Fibroblast of lung (primary cell): ENCODE data around the gene MMP11. TPM values are rescaled to one million over a fixed set of nuclear protein-coding genes. Genes with fewer than 3 reads are reported as not detected.

Experiments
- DNase-seq, 2 donors: peaks; one replicate each; pipeline versions ENCODE4 v3.0.0 to v3.0.0-alpha.2; 2010; ENCODE audit warnings: low read depth in 2 of 2
- H2AFZ ChIP-seq: 2 replicates; pipeline ENCODE4 v1.5.1; 2012; ENCODE audit warnings: low read length, control low read depth, inconsistent platforms
- H3K27ac ChIP-seq: 2 replicates; pipeline ENCODE4 v1.5.1; 2011; ENCODE audit warnings: low read length, control low read depth; ENCODE audit not compliant: insufficient read depth
- H3K27me3 ChIP-seq: 2 replicates; pipeline ENCODE4 v1.5.1; 2011; ENCODE audit warnings: mild to moderate bottlenecking, low read length; ENCODE audit not compliant: control insufficient read depth, insufficient read depth
- H3K36me3 ChIP-seq: 2 replicates; pipeline ENCODE4 v1.5.1; 2011; ENCODE audit warnings: low read length; ENCODE audit not compliant: control insufficient read depth, insufficient read depth
- H3K4me1 ChIP-seq: 2 replicates; pipeline ENCODE4 v1.5.1; 2011; ENCODE audit warnings: low read length; ENCODE audit not compliant: control insufficient read depth, insufficient read depth; ENCODE audit errors: extremely low read depth
- H3K4me2 ChIP-seq: 2 replicates; pipeline ENCODE4 v1.5.1; 2011; ENCODE audit warnings: low read length, control low read depth; ENCODE audit not compliant: insufficient read depth; ENCODE audit errors: extremely low read depth
- H3K4me3 ChIP-seq, 4 experiments: fragments of 200-600 bp in 1 of 4; sonication (generic) in 1 of 4; replicated peaks in 1 of 4; 2 replicates each; pipeline ENCODE4 v1.5.1; 2011 to 2016; ENCODE audit warnings: low read length in 4 of 4, low read depth in 3 of 4, mild to moderate bottlenecking in 3 of 4, control low read depth in 2 of 4, inconsistent platforms in 1 of 4, mixed read lengths in 1 of 4; ENCODE audit not compliant: insufficient read depth in 1 of 4; ENCODE audit errors: control extremely low read depth in 1 of 4
- H3K79me2 ChIP-seq: 2 replicates; pipeline ENCODE4 v1.5.1; 2012; ENCODE audit warnings: mild to moderate bottlenecking, low read length, inconsistent platforms; ENCODE audit not compliant: control insufficient read depth, insufficient read depth
- H3K9ac ChIP-seq: 2 replicates; pipeline ENCODE4 v1.5.1; 2011; ENCODE audit warnings: mild to moderate bottlenecking, low read length, control low read depth; ENCODE audit not compliant: insufficient read depth
- H3K9me3 ChIP-seq: 2 replicates; pipeline ENCODE4 v1.5.1; 2012; ENCODE audit warnings: low read depth, low read length; ENCODE audit not compliant: control insufficient read depth, insufficient read depth
- H4K20me1 ChIP-seq: 2 replicates; pipeline ENCODE4 v1.5.1; 2011; ENCODE audit warnings: low read length; ENCODE audit not compliant: control insufficient read depth, insufficient read depth; ENCODE audit errors: extremely low read depth
- CTCF ChIP-seq, 2 donors: IDR thresholded peaks in 1 of 2; conservative IDR thresholded peaks in 1 of 2; 1 replicate in 1 of 2; 2 replicates in 1 of 2; pipeline ENCODE4 v1.5.1; 2011 to 2012; ENCODE audit warnings: low read length in 2 of 2, control low read depth in 1 of 2, inconsistent platforms in 1 of 2, low read depth in 1 of 2, mild to moderate bottlenecking in 1 of 2
- EZH2 ChIP-seq: IDR thresholded peaks from 2 replicates; pipeline ENCODE4 v1.5.1; 2012; ENCODE audit warnings: low read length, control low read depth, mild to moderate bottlenecking; ENCODE audit errors: missing control alignments
- polyA plus RNA-seq, 2 donors: library from polyadenylated mRNA; depleted of rRNA in 1 of 2; stranded (reverse) in 1 of 2; unstranded in 1 of 2; fragments of >200 nt; gene quantifications; 2 replicates each; pipeline ENCODE4 v1.2.1, GENCODE V29; 2011 to 2012; ENCODE audit warnings: missing spikeins in 1 of 2
- total RNA-seq: library from RNA; depleted of rRNA; stranded (reverse); fragments of >200 nt; gene quantifications from 2 replicates; pipeline ENCODE4 v1.2.1, GENCODE V29; 2014

Gene MMP11
- total and polyA plus RNA-seq, 2 donors (not counting 1 experiment from before 2014, with no cell fraction given), result 4.5 to 8.8 TPM

DNA sequence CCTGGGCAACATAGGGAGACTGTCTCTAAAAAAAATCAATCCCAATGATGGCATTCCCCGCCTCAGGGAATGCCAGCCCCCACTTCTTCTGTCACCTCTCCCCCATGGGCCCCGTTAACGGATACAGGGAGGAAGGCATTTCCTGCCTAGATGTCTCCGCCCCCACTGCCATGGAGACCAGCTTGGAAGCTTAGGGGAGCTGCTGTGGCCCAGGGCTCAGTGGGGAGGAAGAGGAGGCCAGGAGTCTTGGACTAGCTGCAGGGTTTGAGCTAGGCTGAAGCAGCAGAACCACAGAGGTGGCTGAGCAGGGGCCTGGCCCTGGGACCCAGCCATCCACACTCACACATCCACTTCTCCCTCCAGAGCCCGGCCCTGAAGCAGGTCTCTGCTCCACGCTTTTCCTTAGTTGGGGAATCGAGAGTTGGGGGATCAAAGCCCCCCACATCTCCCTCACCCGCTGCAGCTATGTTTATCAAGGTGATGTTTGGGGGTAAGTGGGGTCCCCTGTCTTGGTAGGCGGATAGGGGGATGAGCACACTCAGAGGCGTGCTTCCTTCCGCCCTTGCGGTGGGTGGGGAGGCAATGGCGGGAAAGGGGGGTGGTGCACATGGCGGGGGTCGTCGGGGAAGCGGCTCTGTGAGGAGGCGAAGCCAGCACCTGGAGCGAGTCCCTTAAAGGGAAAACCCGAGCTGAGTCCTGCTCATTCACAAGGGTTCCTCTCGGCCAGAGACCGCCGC is 9.6 kb upstream of the MMP11 start, which contains the start of gene C22orf15:
TSS of gene C22orf15 (plus strand) at position 149 of the 737 bp plus-strand sequence. CDS start at position 466, 317 bp downstream.
- Histone ChIP-seq H3K4me3 (peak within 1 kb of the TSS in 2 of 4 experiments; percentile 9 to 35), H2AFZ (peak within 1 kb of the TSS; percentile 48)

GRCh38 chr22:23763579-23763945 is 9.1 kb upstream of the MMP11 start:
- Histone ChIP-seq H3K27ac (no peak overlapping the region), H3K4me2 (peak overlapping the region; percentile 13), H4K20me1 (no peaks in the 10 kb centered on the region), H3K27me3 (no peaks in the 10 kb centered on the region), H3K36me3 (no peaks in the 10 kb centered on the region), H3K4me3 (peak overlapping the region in 2 of 4 experiments; percentile 9 to 35), H3K4me1 (no peaks in the 10 kb centered on the region), H3K79me2 (no peaks in the 10 kb centered on the region), H3K9ac (no peak overlapping the region), H3K9me3 (no peaks in the 10 kb centered on the region), H2AFZ (peak overlapping the region; percentile 41)
- DNase-seq, result no peak
- TF ChIP-seq CTCF (conservative IDR thresholded peaks at IDR 0.05 in 1 of 2, IDR thresholded peaks at IDR 0.05 in 1 of 2; ENCODE audit: low read depth in 1 of 2, low read length in 2 of 2) (no peak), EZH2 (no peak)

More for the DNA sequence above, 9.6 kb upstream of the MMP11 start, which contains the start of gene C22orf15:
- Histone ChIP-seq H3K9me3 (no peaks in the 10 kb centered on the region), H3K4me2 (peak within 1 kb of the TSS; percentile 48), H4K20me1 (no peaks in the 10 kb centered on the region), H3K36me3 (no peaks in the 10 kb centered on the region), H3K9ac (no peak within 1 kb of the TSS), H3K4me1 (no peaks in the 10 kb centered on the region), H3K27me3 (no peaks in the 10 kb centered on the region), H3K79me2 (no peaks in the 10 kb centered on the region), H3K27ac (no peak within 1 kb of the TSS)
- DNase-seq, result peak in 1 of 2 donors; percentile 47
- no peak for TF ChIP-seq CTCF (conservative IDR thresholded peaks at IDR 0.05 in 1 of 2, IDR thresholded peaks at IDR 0.05 in 1 of 2; ENCODE audit: low read depth in 1 of 2, low read length in 2 of 2)
- TF ChIP-seq EZH2, result no peak

DNA sequence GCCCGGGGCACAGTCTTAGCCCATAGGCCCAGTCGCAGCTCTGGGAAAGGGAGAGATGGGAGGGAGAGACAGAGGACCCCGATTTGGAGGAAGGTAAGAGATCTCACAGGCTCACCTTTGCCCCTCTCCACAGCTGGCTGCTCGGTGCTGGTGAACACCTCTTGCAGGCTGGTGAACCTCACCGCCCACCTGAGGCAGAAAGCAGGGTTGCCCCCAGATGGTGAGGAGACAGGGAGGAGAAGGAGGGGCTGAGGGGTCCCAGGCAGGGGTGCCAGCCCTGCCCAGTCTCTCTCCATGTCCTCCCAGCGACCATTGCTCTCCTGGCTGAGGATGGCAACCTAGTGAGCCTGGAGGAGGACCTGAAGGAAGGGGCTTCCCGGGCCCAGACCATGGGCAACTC is 8.7 kb upstream of the MMP11 start:
- no peaks in the 10 kb centered on the region for H3K4me1 ChIP-seq
- TF ChIP-seq EZH2 (no peak), CTCF (conservative IDR thresholded peaks at IDR 0.05 in 1 of 2, IDR thresholded peaks at IDR 0.05 in 1 of 2; ENCODE audit: low read depth in 1 of 2, low read length in 2 of 2) (no peak)
- no peaks in the 10 kb centered on the region for H4K20me1 ChIP-seq
- no peaks in the 10 kb centered on the region for H3K79me2 ChIP-seq
- no peaks in the 10 kb centered on the region for H3K36me3 ChIP-seq
- no peak for DNase-seq
- no peak overlapping the region for H2AFZ ChIP-seq
- H3K4me2 ChIP-seq, result peak overlapping the region; percentile 0
- no peak overlapping the region for H3K4me3 ChIP-seq
- H3K27me3 ChIP-seq, result no peaks in the 10 kb centered on the region
- no peaks in the 10 kb centered on the region for H3K9me3 ChIP-seq
- H3K9ac ChIP-seq, result no peak overlapping the region
- no peak overlapping the region for H3K27ac ChIP-seq
